Spleen (tissue), 11 donors: ENCODE measurements around the gene ZCCHC4. TPM values are rescaled to one million over a fixed set of nuclear protein-coding genes. Genes with fewer than 3 reads are reported as not detected.

Source experiments
- DNase-seq: peaks from one replicate; pipeline ENCODE4 v3.0.0-alpha.2; 2020
- H3K27ac ChIP-seq, 8 donors: fragments of 200-600 bp; sonication (generic) in 7 of 8; 1 replicate in 4 of 8; 2 replicates in 4 of 8; pipeline versions ENCODE4 v1.5.0 to v1.8.0; 2016 to 2021; ENCODE audit warnings: inconsistent platforms in 4 of 8, mild to moderate bottlenecking in 4 of 8, moderate library complexity in 1 of 8
- H3K27me3 ChIP-seq, 7 donors: fragments of 200-600 bp; sonication (generic) in 6 of 7; replicated peaks in 1 of 7; 1 replicate in 4 of 7; 2 replicates in 3 of 7; pipeline versions ENCODE4 v1.5.0 to v1.8.0; 2016 to 2021; ENCODE audit warnings: inconsistent platforms in 3 of 7, mild to moderate bottlenecking in 1 of 7
- H3K36me3 ChIP-seq, 6 donors: fragments of 200-600 bp; sonication (generic) in 5 of 6; 1 replicate in 4 of 6; 2 replicates in 2 of 6; pipeline versions ENCODE4 v1.5.0 to v1.8.0; 2016 to 2021; ENCODE audit warnings: inconsistent platforms in 2 of 6
- H3K4me1 ChIP-seq, 6 donors: fragments of 200-600 bp; sonication (generic) in 5 of 6; 1 replicate in 3 of 6; 2 replicates in 3 of 6; pipeline versions ENCODE4 v1.5.0 to v1.8.0; 2016 to 2021; ENCODE audit warnings: inconsistent platforms in 3 of 6
- H3K4me3 ChIP-seq, 8 donors: fragments of 200-600 bp; sonication (generic) in 7 of 8; 1 replicate in 4 of 8; 2 replicates in 4 of 8; pipeline versions ENCODE4 v1.5.0 to v1.8.0; 2016 to 2021; ENCODE audit warnings: inconsistent platforms in 4 of 8, mild to moderate bottlenecking in 4 of 8, moderate library complexity in 2 of 8
- H3K9me3 ChIP-seq, 8 donors: fragments of 200-600 bp; sonication (generic) in 7 of 8; 1 replicate in 4 of 8; 2 replicates in 4 of 8; pipeline versions ENCODE4 v1.5.0 to v1.8.0; 2016 to 2021; ENCODE audit warnings: inconsistent platforms in 4 of 8
- CTCF ChIP-seq, 11 experiments: fragments of 200-600 bp in 7 of 11; fragments of 450-650 bp in 4 of 11; sonication (generic) in 4 of 11; IDR thresholded peaks in 8 of 11; conservative IDR thresholded peaks in 3 of 11; 1 replicate in 7 of 11; 2 replicates in 4 of 11; pipeline versions ENCODE4 v1.4.0 to v1.8.0; 2016 to 2021; ENCODE audit warnings: antibody characterized with exemption in 11 of 11, inconsistent platforms in 4 of 11, mild to moderate bottlenecking in 1 of 11
- POLR2A ChIP-seq, 3 donors: fragments of 450-650 bp; IDR thresholded peaks; one replicate each; pipeline ENCODE4 v1.5.1; 2017; ENCODE audit warnings: antibody characterized with exemption in 3 of 3, mild to moderate bottlenecking in 1 of 3
- POLR2AphosphoS5 ChIP-seq, 3 donors: sonication (generic); formaldehyde crosslinking; IDR thresholded peaks; one replicate each; pipeline ENCODE4 v1.5.1; 2017; ENCODE audit warnings: antibody characterized with exemption in 3 of 3
- whole genome bisulfite sequencing, 5 donors: extraction: QIAGEN DNeasy Blood & Tissue Kit in 3 of 5; methylation state at CpG; one replicate each; pipeline versions ENCODE4 v1.1.5 to v1.1.7; 2013 to 2018; 5-methylcytosine and 5-hydroxymethylcytosine counted together
- intact Hi-C: fragments of 100-400 bp; cut with DNase I; formaldehyde crosslinking; loops from one replicate; pipeline ENCODE4 v1.15.0; 2023; ENCODE audit warnings: low total_unique reads
- polyA plus RNA-seq, 3 donors: library from polyadenylated mRNA; stranded (reverse); fragments of 200-250 nt; gene quantifications; one replicate each; pipeline ENCODE4 v1.2.1, GENCODE V29; 2013
- total RNA-seq, 7 donors: library from RNA; depleted of rRNA in 3 of 7; stranded (reverse); fragments of >200 nt in 3 of 7; fragmentation: NEBNext Ultra II Directional in 4 of 7; extraction: Animal tissue kit (Norgen Biotek cat#: 25700) in 4 of 7; gene quantifications; one replicate each; pipeline versions ENCODE4 v1.1.0 to v1.2.1, GENCODE V29; 2016 to 2021
- donor health status: healthy with polysubstance abuse.
- donor health status: DM: no; HTN: no; CAD: no; lungs with moderate emphysema.
- donor health status: DM: no; HTN: no; CAD: no.
- donor health status: Bipolar disorder and iron deficiency.
- donor health status: healthy.
- donor health status: DM: no; HTN: no; CAD: no.
- donor health status: DM: yes; HTN: yes; CAD: no.

The ZCCHC4 gene
- total and polyA plus RNA-seq, 10 donors: 5.6 to 14.7 (median 12.1) TPM

GRCh38 chr4:25306518-25307057 lies 6.0 kb upstream of the ZCCHC4 start:
- H3K36me3 ChIP-seq: no peaks in the 10 kb centered on the region
- H3K9me3 ChIP-seq: no peaks in the 10 kb centered on the region
- no peak for DNase-seq
- peaks cover 0 to 10% (median 0%) of the 10 kb centered on the region in 7 donors for H3K27me3 ChIP-seq
- H3K4me3 ChIP-seq: no peak overlapping the region
- H3K27ac ChIP-seq: no peak overlapping the region
- peaks cover 0 to 15% (median 5%) of the 10 kb centered on the region in 6 donors for H3K4me1 ChIP-seq
- 71 to 96% (median 81%) methylated on average over 4 of the region's 4 CpGs for WGBS, 5 donors
- intact Hi-C loops: loop anchor here (10.0 kb wide), 1 partner anchor 52 kb away; no protein-coding TSS in a partner anchor
- TF ChIP-seq POLR2AphosphoS5 (IDR thresholded peaks at IDR 0.05) (no peak), CTCF (IDR thresholded peaks at IDR 0.05 in 8 of 11, conservative IDR thresholded peaks at IDR 0.05 in 3 of 11) (no peak), POLR2A (IDR thresholded peaks at IDR 0.05) (no peak)

GRCh38 chr4:25307596-25307995 lies 5.0 kb upstream of the ZCCHC4 start:
- no peak for DNase-seq
- H3K36me3 ChIP-seq: no peaks in the 10 kb centered on the region
- H3K4me3 ChIP-seq: no peak overlapping the region
- WGBS, 5 donors: 80 to 91% (median 90%) methylated on average over 7 of the region's 7 CpGs
- no peak for TF ChIP-seq POLR2AphosphoS5 (IDR thresholded peaks at IDR 0.05)
- TF ChIP-seq POLR2A (IDR thresholded peaks at IDR 0.05): no peak
- no peak for TF ChIP-seq CTCF (IDR thresholded peaks at IDR 0.05 in 8 of 11, conservative IDR thresholded peaks at IDR 0.05 in 3 of 11)
- H3K27ac ChIP-seq: no peak overlapping the region
- intact Hi-C loops: loop anchor here (10.0 kb wide), 1 partner anchor 53 kb away; no protein-coding TSS in a partner anchor
- H3K27me3 ChIP-seq: peaks cover 0 to 10% (median 0%) of the 10 kb centered on the region in 7 donors
- H3K4me1 ChIP-seq: peaks cover 0 to 23% (median 9%) of the 10 kb centered on the region in 6 donors
- no peaks in the 10 kb centered on the region for H3K9me3 ChIP-seq

GRCh38 chr4:25308306-25308705 lies 4.3 kb upstream of the ZCCHC4 start:
- WGBS, 5 donors: 55 to 70% (median 67%) methylated on average over 2 of the region's 2 CpGs
- no peaks in the 10 kb centered on the region for H3K9me3 ChIP-seq
- H3K4me1 ChIP-seq: peaks cover 0 to 28% (median 13%) of the 10 kb centered on the region in 6 donors
- intact Hi-C loops: loop anchor here (10.0 kb wide), 1 partner anchor 54 kb away; no protein-coding TSS in a partner anchor
- TF ChIP-seq CTCF (IDR thresholded peaks at IDR 0.05 in 8 of 11, conservative IDR thresholded peaks at IDR 0.05 in 3 of 11) (no peak), POLR2AphosphoS5 (IDR thresholded peaks at IDR 0.05) (no peak), POLR2A (IDR thresholded peaks at IDR 0.05) (no peak)
- no peak overlapping the region for H3K4me3 ChIP-seq
- peaks cover 0 to 10% (median 0%) of the 10 kb centered on the region in 7 donors for H3K27me3 ChIP-seq
- H3K36me3 ChIP-seq: no peaks in the 10 kb centered on the region
- no peak for DNase-seq
- no peak overlapping the region for H3K27ac ChIP-seq

GRCh38 chr4:25308761-25309160 lies 3.8 kb upstream of the ZCCHC4 start:
- no peak overlapping the region for H3K4me3 ChIP-seq
- H3K9me3 ChIP-seq: no peaks in the 10 kb centered on the region
- 71 to 82% (median 78%) methylated on average over 7 of the region's 7 CpGs for WGBS, 5 donors
- H3K27ac ChIP-seq: no peak overlapping the region
- H3K36me3 ChIP-seq: no peaks in the 10 kb centered on the region
- intact Hi-C loops: loop anchor here (10.0 kb wide), 1 partner anchor 54 kb away; no protein-coding TSS in a partner anchor
- TF ChIP-seq POLR2A (IDR thresholded peaks at IDR 0.05): no peak
- H3K4me1 ChIP-seq: peaks cover 0 to 33% (median 18%) of the 10 kb centered on the region in 6 donors
- H3K27me3 ChIP-seq: peaks cover 0 to 10% (median 0%) of the 10 kb centered on the region in 7 donors
- no peak for DNase-seq
